Middle frontal gyrus (tissue), 1 donor: ENCODE measurements around the gene SURF6.

Experiments used
- DNase-seq: peaks from one replicate; pipeline ENCODE4 v3.0.0-alpha.2; 2015; ENCODE audit warnings: low spot score; ENCODE audit errors: extremely low spot score

SURF6 gene

DNA sequence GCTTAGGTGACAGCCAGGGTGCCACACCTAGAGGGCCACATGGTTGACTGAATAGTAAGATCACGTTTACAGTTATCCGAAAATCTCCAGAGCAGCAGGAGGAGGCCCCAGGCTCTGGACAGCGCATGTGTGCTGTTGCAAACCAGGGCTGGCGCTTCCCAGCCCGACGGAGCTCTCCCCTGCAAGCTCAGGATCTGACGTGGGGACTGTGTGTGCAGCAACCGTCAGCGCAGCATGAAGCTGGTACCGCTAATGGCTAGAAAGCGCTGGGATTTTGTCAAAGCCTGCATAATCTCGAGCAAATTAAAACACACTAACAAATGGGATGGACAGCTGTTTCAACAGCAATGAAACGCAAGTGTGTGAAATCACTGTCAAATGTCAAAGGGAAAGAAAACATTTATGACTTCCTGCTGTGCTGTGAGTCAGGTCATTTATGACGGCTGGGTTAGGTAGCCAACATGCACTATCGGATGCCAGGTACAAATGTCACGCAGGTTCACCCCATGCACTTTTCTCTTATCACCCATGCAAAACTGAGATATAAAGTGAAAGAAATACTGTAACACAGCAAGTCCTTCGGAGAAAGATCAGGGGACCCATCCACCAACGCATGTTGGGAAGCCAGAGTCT, 32.4 kb upstream of the SURF6 start:
- no peak for DNase-seq

- no peak for DNase-seq
Observed at GRCh38 chr9:133367778-133368177, 31.8 kb upstream of the SURF6 start.

DNA sequence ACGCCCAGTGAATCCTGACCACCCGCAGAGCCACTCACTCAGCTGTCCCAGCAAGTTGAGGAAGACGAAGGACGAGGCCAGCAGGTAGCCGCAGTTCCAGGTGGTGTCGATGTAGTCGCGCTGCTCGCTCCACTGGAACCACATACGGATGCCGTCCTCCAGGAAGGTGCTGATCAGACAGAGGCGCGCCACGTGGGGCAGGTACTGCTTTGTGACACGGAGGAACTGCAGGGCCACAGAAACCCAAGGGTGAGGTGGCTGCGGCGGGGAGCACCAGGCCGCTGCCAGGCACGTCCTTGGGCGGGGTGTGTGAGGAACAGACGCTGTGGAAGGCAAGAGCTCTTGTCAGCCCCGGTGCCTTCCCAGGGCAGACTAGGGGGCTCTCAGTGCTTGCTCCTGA, 31.2 kb upstream of the SURF6 start:
- DNase-seq = no peak

- DNase-seq = no peak
Observed at GRCh38 chr9:133366435-133366834, 30.4 kb upstream of the SURF6 start.

DNA sequence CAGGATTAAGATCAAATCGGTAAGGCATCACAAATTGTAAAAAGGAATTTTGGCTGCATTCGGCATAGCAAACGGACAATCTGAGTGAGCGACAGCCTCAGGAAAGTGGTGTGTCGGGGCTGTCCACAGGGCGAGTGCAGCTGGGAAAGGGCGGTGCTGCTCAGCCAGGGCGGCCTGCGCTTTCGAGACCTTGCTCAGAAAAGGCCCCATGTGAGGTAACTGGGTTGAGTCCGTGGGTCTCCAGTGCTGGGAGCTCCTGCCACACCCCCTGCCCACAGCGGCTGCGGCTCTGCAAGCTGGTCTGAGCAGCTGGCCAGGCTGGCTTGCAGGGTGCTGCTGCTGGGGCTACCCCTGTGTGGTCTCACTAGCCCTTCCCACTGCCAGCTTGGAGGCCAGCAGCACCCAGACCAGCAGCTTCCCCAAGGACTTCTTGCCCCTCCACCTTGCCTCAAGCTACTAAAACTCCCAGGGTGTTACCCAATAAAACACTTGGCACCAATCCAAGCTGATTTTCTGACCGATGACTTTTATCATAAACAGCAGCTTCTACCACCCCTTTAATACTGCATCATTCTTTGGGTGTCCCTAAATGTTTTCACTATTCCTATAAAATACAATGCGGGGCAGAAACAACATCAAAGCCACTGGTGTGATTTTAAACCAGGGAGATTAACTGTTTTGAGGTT, 26.5 kb upstream of the SURF6 start:
- DNase-seq = no peak

GRCh38 chr9:133361507-133362092, 25.6 kb upstream of the SURF6 start:
- no peak for DNase-seq

GRCh38 chr9:133360400-133361393, 24.7 kb upstream of the SURF6 start:
- no peak for DNase-seq

DNA sequence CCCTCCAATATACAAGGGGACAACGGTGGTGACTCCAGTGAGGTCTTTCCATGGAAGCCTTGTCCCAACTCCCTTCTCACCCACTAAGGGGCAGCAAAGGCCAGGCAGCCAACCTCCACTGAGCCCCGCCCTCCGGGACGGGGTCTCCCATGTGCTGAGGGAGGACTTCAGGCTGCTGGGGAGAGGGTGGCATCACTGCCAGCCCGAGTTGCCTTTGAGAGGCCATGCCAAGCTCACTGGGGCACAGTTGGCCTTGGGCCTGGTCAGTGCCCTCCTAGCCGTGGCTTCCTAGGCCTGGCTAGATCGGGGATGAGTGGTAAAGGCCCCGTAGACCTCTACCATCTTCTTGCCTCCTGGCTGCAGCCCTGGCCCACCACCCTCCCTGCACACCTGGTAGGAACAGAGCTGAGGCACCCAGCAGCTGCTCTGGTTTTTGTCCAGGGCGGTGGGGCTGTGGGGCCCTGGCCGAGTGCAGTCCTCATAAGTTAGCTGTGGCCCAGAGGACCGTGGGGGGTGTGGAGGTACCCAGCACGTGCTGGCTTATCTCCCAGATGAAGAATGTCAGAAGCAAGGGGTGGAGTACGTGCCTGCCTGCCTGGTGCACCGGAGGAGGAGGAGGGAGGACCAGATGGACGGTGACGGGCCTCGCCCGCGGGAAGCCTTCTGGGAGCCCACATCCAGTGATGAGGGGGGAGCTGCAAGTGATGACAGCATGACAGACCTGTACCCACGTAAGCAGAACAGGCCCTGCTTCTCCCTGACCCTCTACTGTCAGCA, 23.6 kb upstream of the SURF6 start:
- no peak for DNase-seq

GRCh38 chr9:133357656-133358055, 21.7 kb upstream of the SURF6 start:
- DNase-seq = no peak

DNA sequence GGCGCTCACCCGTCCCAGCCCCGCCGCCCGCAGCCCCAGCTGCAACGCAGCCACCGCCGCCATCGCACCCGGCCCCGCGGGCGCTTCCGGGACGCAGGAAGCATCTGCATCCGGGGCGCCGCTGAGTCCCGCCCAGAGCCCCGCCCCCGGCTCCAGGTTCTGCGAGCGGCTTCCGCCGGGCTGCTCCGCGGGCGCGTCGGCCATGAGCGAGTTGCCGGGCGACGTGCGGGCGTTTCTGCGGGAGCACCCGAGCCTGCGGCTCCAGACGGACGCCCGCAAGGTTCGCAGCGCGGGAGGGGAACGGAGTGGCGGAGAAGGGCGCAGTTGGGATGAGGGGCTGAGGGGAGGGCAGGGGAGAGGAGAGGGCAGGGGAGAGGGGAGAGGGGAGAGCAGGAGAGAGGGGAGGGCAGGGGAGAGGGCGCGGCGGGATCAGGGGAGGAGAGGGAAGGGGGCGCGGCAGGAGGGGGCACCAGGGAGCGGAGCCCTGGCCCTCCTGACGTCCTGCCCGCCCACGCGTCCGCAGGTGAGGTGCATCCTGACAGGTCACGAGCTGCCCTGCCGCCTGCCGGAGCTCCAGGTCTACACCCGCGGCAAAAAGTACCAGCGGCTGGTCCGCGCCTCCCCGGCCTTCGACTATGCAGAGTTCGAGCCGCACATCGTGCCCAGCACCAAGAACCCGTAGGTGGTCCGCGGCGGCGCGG, 20.6 kb upstream of the SURF6 start, which contains the start of the genes SURF1 and SURF2:
SURF1 (minus strand) TSS at position 97 of the 701 bp plus-strand sequence; CDS start at position 63, 34 bp downstream.
SURF2 (plus strand) TSS at position 160 of the 701 bp plus-strand sequence; CDS start at position 203, 43 bp downstream.
- DNase-seq = peak; percentile 77

- DNase-seq = no peak
Observed at GRCh38 chr9:133355881-133356357, 19.9 kb upstream of the SURF6 start.

GRCh38 chr9:133354766-133355165, 18.8 kb upstream of the SURF6 start:
- DNase-seq = no peak

DNA sequence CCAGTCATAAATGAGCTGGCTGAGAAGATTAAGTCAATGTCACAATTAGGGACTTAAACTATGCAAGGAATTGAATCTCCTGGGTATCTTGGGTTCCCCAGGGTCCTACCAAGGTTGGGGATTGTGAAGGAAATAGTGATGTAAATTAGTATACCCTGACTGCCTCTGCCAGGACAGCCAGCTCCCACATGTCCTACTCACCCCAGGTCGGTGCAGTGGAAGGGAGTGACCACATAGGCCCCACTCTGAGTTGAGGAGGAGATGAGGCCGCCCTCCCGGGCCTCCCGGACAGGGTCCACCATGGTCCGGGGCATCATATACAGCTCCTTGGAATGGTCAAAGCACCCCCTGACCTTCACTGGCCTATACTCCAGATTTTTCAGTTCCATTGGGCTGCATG, 17.6 kb upstream of the SURF6 start:
- no peak for DNase-seq

DNA sequence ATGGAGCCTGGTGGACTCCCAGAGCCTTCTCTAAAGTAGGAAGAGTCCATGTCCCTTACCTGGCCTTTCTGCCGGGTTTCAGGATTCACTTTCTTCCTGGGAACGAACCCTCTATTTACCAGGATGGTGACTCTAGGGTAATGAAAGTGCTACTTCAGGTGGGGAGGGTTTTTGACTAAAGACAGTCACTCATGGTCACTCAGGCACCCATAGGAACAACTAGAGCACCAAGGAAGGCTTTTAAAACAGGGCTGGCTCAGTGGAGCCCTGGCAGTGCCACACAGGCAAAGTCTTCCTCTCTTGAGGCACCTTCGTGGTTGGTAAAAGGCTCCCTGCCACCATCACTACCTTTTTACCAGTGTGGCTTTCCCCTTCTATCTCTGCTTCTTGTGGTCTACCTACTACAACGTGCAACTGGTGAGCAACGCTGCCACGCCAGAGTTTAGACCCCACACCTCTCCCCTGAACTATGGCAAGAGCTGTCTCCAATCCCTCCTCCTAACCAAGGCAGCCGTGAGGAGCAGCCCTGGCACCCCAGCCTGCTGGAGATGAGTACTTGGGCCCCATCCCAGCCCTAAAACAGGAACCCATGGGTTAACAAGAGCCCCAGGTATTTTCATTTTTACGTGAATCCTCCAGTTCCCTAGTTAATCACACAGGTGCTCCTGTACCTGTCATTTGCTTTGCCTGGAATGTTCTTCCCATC, 16.8 kb upstream of the SURF6 start:
- DNase-seq = no peak

- DNase-seq = no peak
Observed at GRCh38 chr9:133351908-133352634, 16.1 kb upstream of the SURF6 start.

GRCh38 chr9:133351526-133351907, 15.5 kb upstream of the SURF6 start:
- no peak for DNase-seq

GRCh38 chr9:133349965-133350616, 14.1 kb upstream of the SURF6 start:
- DNase-seq = no peak
